Bronchial epithelial cell (primary cell): ENCODE results near the gene TEX264. TPM values are rescaled to one million over a fixed set of nuclear protein-coding genes. Genes with fewer than 3 reads are reported as not detected.

Experiments
- DNase-seq: peaks from one replicate; pipeline ENCODE4 v3.0.0-alpha.2; 2010; ENCODE audit warnings: low read depth
- FAIRE-seq: peaks from 2 replicates; lab custom pipeline; 2011; peaks lifted over from hg19 to GRCh38; lab: Jason Lieb, UNC
- H3K27me3 ChIP-seq: 2 replicates; pipeline ENCODE4 v1.5.1; 2011; ENCODE audit warnings: low read length; ENCODE audit not compliant: control insufficient read depth, insufficient read depth
- H3K36me3 ChIP-seq: 2 replicates; pipeline ENCODE4 v1.5.1; 2011; ENCODE audit warnings: low read length; ENCODE audit not compliant: control insufficient read depth, insufficient read depth
- H3K4me3 ChIP-seq: 2 replicates; pipeline ENCODE4 v1.5.1; 2011; ENCODE audit warnings: mild to moderate bottlenecking, low read depth, low read length, control low read depth
- total RNA-seq: library from RNA; depleted of rRNA; stranded (reverse); fragments of >200 nt; gene quantifications from 2 replicates; pipeline ENCODE4 v1.2.1, GENCODE V29; 2014
- TF ChIP-seq, protein P1 (sequence below): IDR thresholded peaks from 2 replicates; pipeline ENCODE4 v1.5.1; 2011; ENCODE audit warnings: mild to moderate bottlenecking, moderate library complexity, low read length, control low read depth, inconsistent platforms; ENCODE audit not compliant: insufficient read depth, severe bottlenecking

The TEX264 gene
- total RNA-seq, 1 donor from 2014 or later: 52.9 TPM

DNA sequence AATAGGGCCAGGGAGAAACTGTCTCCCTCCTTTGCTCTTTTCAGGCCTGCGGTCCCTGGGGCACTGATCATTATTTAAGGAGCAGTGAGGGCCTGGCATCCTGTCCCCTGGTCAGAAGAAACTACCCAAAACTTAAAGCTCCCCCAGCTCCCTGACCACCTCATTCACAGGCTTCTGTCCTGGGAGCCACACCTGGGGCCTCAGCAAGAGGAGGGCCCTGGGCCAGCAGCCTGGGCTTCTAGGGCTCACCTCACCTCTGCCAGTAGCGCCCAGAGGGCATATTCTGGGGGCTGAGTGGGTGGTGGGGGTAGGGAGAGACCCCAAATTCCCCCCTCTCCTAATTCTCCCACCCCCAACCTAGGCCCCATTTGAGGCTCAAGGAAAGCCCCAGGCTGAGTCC lies 31.1 kb downstream of the TEX264 start:
- FAIRE-seq: no peak
- peaks cover 1% of the 10 kb centered on the region for H3K27me3 ChIP-seq
- TF ChIP-seq, protein P1, sequence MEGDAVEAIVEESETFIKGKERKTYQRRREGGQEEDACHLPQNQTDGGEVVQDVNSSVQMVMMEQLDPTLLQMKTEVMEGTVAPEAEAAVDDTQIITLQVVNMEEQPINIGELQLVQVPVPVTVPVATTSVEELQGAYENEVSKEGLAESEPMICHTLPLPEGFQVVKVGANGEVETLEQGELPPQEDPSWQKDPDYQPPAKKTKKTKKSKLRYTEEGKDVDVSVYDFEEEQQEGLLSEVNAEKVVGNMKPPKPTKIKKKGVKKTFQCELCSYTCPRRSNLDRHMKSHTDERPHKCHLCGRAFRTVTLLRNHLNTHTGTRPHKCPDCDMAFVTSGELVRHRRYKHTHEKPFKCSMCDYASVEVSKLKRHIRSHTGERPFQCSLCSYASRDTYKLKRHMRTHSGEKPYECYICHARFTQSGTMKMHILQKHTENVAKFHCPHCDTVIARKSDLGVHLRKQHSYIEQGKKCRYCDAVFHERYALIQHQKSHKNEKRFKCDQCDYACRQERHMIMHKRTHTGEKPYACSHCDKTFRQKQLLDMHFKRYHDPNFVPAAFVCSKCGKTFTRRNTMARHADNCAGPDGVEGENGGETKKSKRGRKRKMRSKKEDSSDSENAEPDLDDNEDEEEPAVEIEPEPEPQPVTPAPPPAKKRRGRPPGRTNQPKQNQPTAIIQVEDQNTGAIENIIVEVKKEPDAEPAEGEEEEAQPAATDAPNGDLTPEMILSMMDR: no peak
- no peak overlapping the region for H3K4me3 ChIP-seq
- DNase-seq: no peak
- peaks cover 16% of the 10 kb centered on the region for H3K36me3 ChIP-seq

DNA sequence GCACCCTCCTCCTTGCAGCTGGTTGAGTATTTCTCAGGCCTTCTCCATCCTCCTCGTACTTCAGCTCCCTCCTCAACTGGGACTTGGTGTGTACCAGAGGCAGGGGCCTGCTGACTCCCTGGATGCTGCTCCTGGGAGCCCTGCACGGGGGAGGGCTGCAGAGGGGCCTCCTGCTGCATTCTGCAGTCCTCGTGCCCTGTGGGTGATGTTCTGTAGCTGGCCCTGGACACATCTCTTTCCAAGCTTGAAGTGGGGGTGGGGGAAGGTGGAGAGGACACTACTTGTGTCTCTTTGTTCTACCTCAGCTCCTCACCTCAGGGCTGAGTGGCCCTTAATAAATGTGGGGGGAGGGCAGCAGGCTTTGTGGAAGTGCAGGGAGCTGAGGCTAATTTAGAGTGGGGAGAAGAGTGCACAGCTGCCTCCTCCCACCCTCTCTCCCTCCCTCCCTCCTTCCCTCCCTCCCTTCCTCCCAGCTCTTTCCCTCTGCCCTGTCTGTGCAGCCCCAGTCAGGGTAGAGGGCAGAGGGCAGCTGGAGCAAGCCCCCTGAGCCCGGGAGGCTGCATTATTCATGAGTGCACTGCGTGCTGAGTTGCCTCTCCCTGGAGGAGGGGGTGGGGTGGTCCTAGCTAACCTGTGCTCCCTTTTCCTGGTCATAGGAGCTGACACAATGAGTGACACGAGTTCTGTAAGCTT lies 32.2 kb downstream of the TEX264 start:
- H3K4me3 ChIP-seq: no peak overlapping the region
- TF ChIP-seq, protein P1: no peak
- peaks cover 11% of the 10 kb centered on the region for H3K27me3 ChIP-seq
- DNase-seq (no peak), FAIRE-seq (no peak)
- H3K36me3 ChIP-seq: peaks cover 14% of the 10 kb centered on the region

DNA sequence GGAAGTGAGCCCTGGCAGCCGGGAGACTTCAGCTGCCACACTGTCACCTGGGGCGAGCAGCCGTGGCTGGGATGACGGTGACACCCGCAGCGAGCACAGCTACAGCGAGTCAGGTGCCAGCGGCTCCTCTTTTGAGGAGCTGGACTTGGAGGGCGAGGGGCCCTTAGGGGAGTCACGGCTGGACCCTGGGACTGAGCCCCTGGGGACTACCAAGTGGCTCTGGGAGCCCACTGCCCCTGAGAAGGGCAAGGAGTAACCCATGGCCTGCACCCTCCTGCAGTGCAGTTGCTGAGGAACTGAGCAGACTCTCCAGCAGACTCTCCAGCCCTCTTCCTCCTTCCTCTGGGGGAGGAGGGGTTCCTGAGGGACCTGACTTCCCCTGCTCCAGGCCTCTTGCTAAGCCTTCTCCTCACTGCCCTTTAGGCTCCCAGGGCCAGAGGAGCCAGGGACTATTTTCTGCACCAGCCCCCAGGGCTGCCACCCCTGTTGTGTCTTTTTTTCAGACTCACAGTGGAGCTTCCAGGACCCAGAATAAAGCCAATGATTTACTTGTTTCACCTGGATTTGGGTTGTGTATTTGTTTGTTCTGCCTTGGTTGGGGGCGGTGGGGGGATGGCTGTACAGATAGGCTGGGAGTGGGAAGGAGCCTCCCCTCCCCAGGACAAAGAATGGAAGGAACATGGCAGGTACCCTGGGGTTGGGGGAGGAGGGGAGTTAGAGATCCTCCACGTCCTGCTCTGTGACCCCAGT lies 32.9 kb downstream of the TEX264 start:
- Histone ChIP-seq H3K4me3 (no peak overlapping the region), H3K27me3 (peaks cover 16% of the 10 kb centered on the region), H3K36me3 (peaks cover 12% of the 10 kb centered on the region)
- TF ChIP-seq, protein P1: no peak
- FAIRE-seq: no peak
- DNase-seq: no peak

DNA sequence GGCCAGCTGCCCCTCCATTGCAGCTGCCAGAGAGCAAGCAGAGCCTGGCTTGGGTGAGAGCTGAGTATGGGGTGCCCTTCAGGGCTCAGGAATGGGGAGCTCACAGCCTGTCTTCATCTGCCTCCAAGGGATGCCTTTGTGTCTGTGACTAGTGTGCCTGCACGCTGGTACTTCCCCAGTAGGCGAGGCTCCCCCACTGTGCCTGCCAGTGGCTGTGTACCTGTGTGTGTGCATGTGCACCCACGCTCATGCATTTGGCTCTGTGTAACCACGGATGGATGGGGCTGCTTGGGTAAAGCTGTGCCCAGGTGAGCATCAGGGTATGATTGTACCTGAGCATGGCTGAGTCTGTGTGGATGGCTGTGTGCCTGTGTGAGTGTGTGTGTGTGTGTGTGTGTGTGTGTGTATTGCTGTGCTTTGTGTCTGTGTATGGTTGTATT lies 33.5 kb downstream of the TEX264 start:
- Histone ChIP-seq H3K27me3 (peaks cover 16% of the 10 kb centered on the region), H3K36me3 (peaks cover 7% of the 10 kb centered on the region), H3K4me3 (no peak overlapping the region)
- no peak for DNase-seq
- no peak for FAIRE-seq
- TF ChIP-seq, protein P1: no peak

DNA sequence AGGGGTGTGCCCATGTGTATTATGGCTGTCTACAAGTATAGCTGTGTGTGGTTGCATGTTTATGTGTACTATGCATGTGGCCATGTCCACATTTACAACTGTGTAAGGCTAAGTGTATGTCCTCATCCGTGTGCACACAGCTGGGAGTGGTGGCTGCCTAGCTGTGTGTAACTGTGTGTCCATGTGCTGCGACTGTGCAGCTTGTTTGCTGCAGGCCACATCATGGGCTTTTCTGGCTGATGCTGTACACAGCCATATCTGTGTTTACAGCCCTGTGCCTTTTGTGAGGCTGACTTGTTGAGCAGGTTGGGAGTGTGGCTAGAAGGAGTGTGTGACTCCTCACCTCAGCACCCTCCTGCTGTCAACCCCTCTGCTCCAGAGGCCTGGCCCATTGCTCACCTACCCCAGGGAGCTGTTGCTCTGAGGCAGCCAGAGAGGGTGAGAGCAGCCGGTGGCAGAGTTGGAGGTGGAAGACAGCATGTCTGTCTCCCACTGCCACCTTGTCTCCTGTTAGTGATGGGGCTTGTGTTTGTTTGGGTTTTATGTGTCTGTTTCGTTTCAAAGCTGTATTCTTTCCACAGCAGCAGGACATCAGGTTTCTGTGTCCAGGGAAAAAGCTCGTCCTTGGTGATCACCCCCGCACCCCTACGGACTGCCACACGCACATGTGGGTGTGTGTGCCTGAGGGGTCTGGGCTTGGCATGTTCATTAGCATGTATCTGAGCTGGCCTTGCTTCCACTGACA lies 34.4 kb downstream of the TEX264 start:
- DNase-seq (no peak), FAIRE-seq (peak; percentile 93)
- no peak overlapping the region for H3K4me3 ChIP-seq
- TF ChIP-seq, protein P1: no peak
- H3K36me3 ChIP-seq: peaks cover 3% of the 10 kb centered on the region
- peaks cover 16% of the 10 kb centered on the region for H3K27me3 ChIP-seq
